K562 (cell line): ENCODE measurements around the gene ARSI. TPM values are rescaled to one million over a fixed set of nuclear protein-coding genes. Genes with fewer than 3 reads are reported as not detected.

Source experiments
- ATAC-seq: fragments of 200-7000 bp; cut with Tn5 transposase; 3 replicates; pipeline ENCODE4 v1.9.1; 2020; ENCODE audit warnings: moderate library complexity
- BruUV-seq: library from RNA; stranded (reverse); fragments of 400-500 nt; replicated peaks from 2 replicates; lab custom pipeline; 2021; lab: Mats Ljungman, UMichigan
- CTCF ChIA-PET: fragments of 300-600 bp; formaldehyde crosslinking; extraction: SDS; loops from one replicate; lab custom pipeline; 2021; ENCODE audit warnings: low intra/inter-chr PET ratio; lab: Yijun Ruan, JAX
- POLR2A ChIA-PET: fragments of 300-600, 350-650 bp; sonication (Branson Sonifier 250); formaldehyde crosslinking; extraction: SDS; loops from one replicate; lab custom pipeline; 2021; ENCODE audit warnings: antibody characterized with exemption, inconsistent platforms; lab: Yijun Ruan, JAX
- DNase-seq, 4 experiments: peaks; one replicate each; pipeline versions ENCODE4 v3.0.0 to v3.0.0-alpha.2; 2011 to 2018; ENCODE audit warnings: low spot score in 3 of 4, mixed read lengths in 3 of 4; ENCODE audit errors: extremely low read depth in 1 of 4
- FAIRE-seq: peaks from 2 replicates; lab custom pipeline; 2011; peaks lifted over from hg19 to GRCh38; lab: Jason Lieb, UNC
- H2AFZ ChIP-seq: 2 replicates; pipeline ENCODE4 v1.6.0; 2011; ENCODE audit warnings: low read depth, low read length, control low read depth, inconsistent platforms
- H3K27ac ChIP-seq: fragments of 200-600 bp; 3 replicates; pipeline ENCODE4 v1.8.0; 2011; ENCODE audit warnings: low read depth, mild to moderate bottlenecking, control low read depth, inconsistent platforms, low read length, moderate library complexity, mixed read lengths; ENCODE audit errors: extremely low read depth
- H3K27me3 ChIP-seq, 2 experiments: fragments of 300-600 bp in 1 of 2; 2 replicates in 1 of 2; 3 replicates in 1 of 2; pipeline versions ENCODE4 v1.6.0 to v1.8.0; 2011; ENCODE audit warnings: inconsistent platforms in 2 of 2, low read length in 2 of 2, mild to moderate bottlenecking in 1 of 2, mixed read lengths in 1 of 2, moderate library complexity in 1 of 2; ENCODE audit not compliant: control insufficient read depth in 2 of 2, insufficient read depth in 2 of 2
- H3K36me3 ChIP-seq: fragments of 300-600 bp; 3 replicates; pipeline ENCODE4 v1.8.0; 2011; ENCODE audit warnings: mild to moderate bottlenecking, low read length, inconsistent platforms; ENCODE audit not compliant: control insufficient read depth, insufficient read depth
- H3K4me1 ChIP-seq, 2 experiments: fragments of 200-600 bp in 1 of 2; replicated peaks in 1 of 2; 2 replicates in 1 of 2; 3 replicates in 1 of 2; pipeline versions ENCODE4 v1.5.1 to v1.8.0; 2011; ENCODE audit warnings: inconsistent platforms in 2 of 2, low read length in 2 of 2, mild to moderate bottlenecking in 1 of 2, mixed read lengths in 1 of 2, moderate library complexity in 1 of 2; ENCODE audit not compliant: control insufficient read depth in 2 of 2, insufficient read depth in 2 of 2
- H3K4me2 ChIP-seq: 2 replicates; pipeline ENCODE4 v1.6.1; 2011; ENCODE audit warnings: low read length, control low read depth, inconsistent platforms, mixed read lengths; ENCODE audit not compliant: insufficient read depth
- H3K4me3 ChIP-seq: fragments of 200-600 bp; sonication (generic), shearing (Covaris generic); 2 replicates; pipeline ENCODE4 v1.5.1; 2016; ENCODE audit warnings: control low read depth, inconsistent platforms
- H3K79me2 ChIP-seq: fragments of 200-600 bp; 3 replicates; pipeline ENCODE4 v1.8.0; 2011; ENCODE audit warnings: low read length, inconsistent platforms; ENCODE audit not compliant: control insufficient read depth, insufficient read depth
- H3K9ac ChIP-seq, 2 experiments: 2 replicates each; pipeline versions ENCODE4 v1.6.0 to v1.6.1; 2011; ENCODE audit warnings: low read depth in 2 of 2, low read length in 2 of 2, control low read depth in 1 of 2, inconsistent platforms in 1 of 2, mild to moderate bottlenecking in 1 of 2, mixed read lengths in 1 of 2; ENCODE audit not compliant: insufficient read depth in 1 of 2
- H3K9me1 ChIP-seq: one replicate; pipeline ENCODE4 v1.6.0; 2011; ENCODE audit warnings: inconsistent platforms, mild to moderate bottlenecking, low read length, moderate library complexity; ENCODE audit not compliant: control insufficient read depth, insufficient read depth
- H3K9me3 ChIP-seq: replicated peaks from 2 replicates; pipeline ENCODE4 v1.5.1; 2011; ENCODE audit warnings: low read depth, low read length, inconsistent platforms; ENCODE audit not compliant: control insufficient read depth, insufficient read depth
- H4K20me1 ChIP-seq: replicated peaks from 2 replicates; pipeline ENCODE4 v1.6.1; 2011; ENCODE audit warnings: low read length, inconsistent platforms, mixed read lengths; ENCODE audit not compliant: control insufficient read depth, insufficient read depth
- CEBPB ChIP-seq: fragments of 450-650 bp; IDR thresholded peaks from 2 replicates; pipeline ENCODE4 v1.6.1; 2016; ENCODE audit warnings: missing genetic modification characterization, missing compliant biosample characterization
- RFX1 ChIP-seq: fragments of 450-650 bp; IDR thresholded peaks from 2 replicates; pipeline ENCODE4 v1.6.1; 2016; ENCODE audit warnings: mild to moderate bottlenecking, moderate library complexity
- TCFL5 ChIP-seq: fragments of 250-450 bp; sonication (Bioruptor Pico); conservative IDR thresholded peaks from 2 replicates; pipeline ENCODE4 v1.6.1; 2021; ENCODE audit warnings: mild to moderate bottlenecking, moderate library complexity, matching md5 sums
- ZNF12 ChIP-seq: sonication (generic); formaldehyde crosslinking; IDR thresholded peaks from 2 replicates; pipeline ENCODE4 v1.4.0; 2020; ENCODE audit warnings: mild to moderate bottlenecking, missing genetic modification reagents
- ZNF133 ChIP-seq: fragments of 250-450 bp; sonication (Bioruptor Pico); IDR thresholded peaks from 2 replicates; pipeline ENCODE4 v1.4.0; 2020; ENCODE audit warnings: mild to moderate bottlenecking
- ZNF184 ChIP-seq: sonication (generic); formaldehyde crosslinking; IDR thresholded peaks from 2 replicates; pipeline ENCODE4 v1.5.0; 2020; ENCODE audit warnings: missing genetic modification reagents
- WGBS: fragments of 100-300 bp; shearing (Covaris generic); methylation state at CpG from one replicate; pipeline ENCODE4 v1.1.6; 2016; ENCODE audit warnings: low coverage, mixed read lengths; ENCODE audit not compliant: insufficient coverage; ENCODE audit errors: missing lambda C conversion rate; 5-methylcytosine and 5-hydroxymethylcytosine counted together
- in situ Hi-C: fragments of 300-500 bp; cut with MboI; formaldehyde crosslinking; loops from 4 replicates; pipeline ENCODE4 v1.15.0; 2018; ENCODE audit warnings: inconsistent platforms, mixed read lengths
- intact Hi-C: fragments of 100-400 bp; cut with micrococcal nuclease; formaldehyde crosslinking; loops from 2 replicates; pipeline ENCODE4 v1.14.2; 2022
- polyA plus RNA-seq, 8 experiments: library from polyadenylated mRNA; depleted of rRNA in 4 of 8; stranded (reverse) in 5 of 8; unstranded in 3 of 8; fragments of >200 nt; fragmentation: Nextera tagmentation in 2 of 8; fragmentation: Illumina TruSeq in 1 of 8; extraction: Ambion mirVana in 2 of 8; extraction: Trizol in 1 of 8; gene quantifications; 2 replicates each; pipeline versions ENCODE4 v1.2.1 to v1.2.3, GENCODE V29; 2011 to 2014; ENCODE audit warnings: inconsistent platforms in 1 of 8, missing spikeins in 1 of 8
- total RNA-seq, 7 experiments: library from RNA; depleted of rRNA in 6 of 7; stranded (reverse); fragments of >200 nt in 6 of 7; fragmentation: Illumina TruSeq in 2 of 7; extraction: Trizol in 2 of 7; gene quantifications; 2 replicates each; pipeline versions ENCODE4 v1.2.1 to v1.2.3, GENCODE V29; 2011 to 2021; ENCODE audit warnings: low replicate concordance in 1 of 7
- TF ChIP-seq, protein P1 (sequence below): fragments of 250-450 bp; sonication (Bioruptor Pico); IDR thresholded peaks from 2 replicates; pipeline ENCODE4 v1.8.0; 2021; ENCODE audit warnings: borderline replicate concordance, mild to moderate bottlenecking, moderate library complexity; ENCODE audit not compliant: poor library complexity, severe bottlenecking
- TF ChIP-seq, protein P2 (sequence below): sonication (generic); formaldehyde crosslinking; IDR thresholded peaks from 2 replicates; pipeline ENCODE4 v1.8.1; 2023; ENCODE audit warnings: mild to moderate bottlenecking, missing genetic modification reagents

ARSI gene
- total and polyA plus RNA-seq, 9 of the 15 experiments (the other 6 are each of a cell fraction or from before 2014, with no cell fraction given): 0.04 to 0.07 TPM; not detected in 7

DNA sequence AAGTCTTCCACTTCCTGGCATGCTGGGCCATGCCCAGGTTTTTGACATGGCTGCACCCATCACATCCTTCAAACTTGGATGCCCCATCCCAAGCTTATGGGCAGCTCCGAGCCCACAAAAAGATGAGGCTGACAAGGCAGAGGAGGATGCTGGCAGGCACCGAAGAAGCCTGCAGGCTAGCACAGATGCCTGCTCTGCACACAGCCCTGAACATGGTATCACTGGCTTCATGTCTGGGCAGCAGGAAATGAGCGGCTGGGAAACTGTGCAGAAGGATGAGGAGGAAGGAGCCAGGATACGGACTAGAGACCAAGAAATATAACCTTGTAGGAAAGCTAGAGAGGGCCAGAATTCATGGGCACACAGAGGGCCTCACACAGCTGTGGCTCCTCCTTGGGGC, 27.9 kb downstream of the ARSI start:
- no peak overlapping the region for H2AFZ ChIP-seq
- no peak overlapping the region for H3K4me3 ChIP-seq
- in situ Hi-C loops (loop anchor here (5.0 kb wide), 1 partner anchor 72 kb away; no protein-coding TSS in a partner anchor), intact Hi-C loops (no loop called here)
- H3K79me2 ChIP-seq: no peaks in the 10 kb centered on the region
- DNase-seq: no peak
- no peak for ATAC-seq
- H3K4me2 ChIP-seq: no peak overlapping the region
- H3K36me3 ChIP-seq: no peaks in the 10 kb centered on the region
- FAIRE-seq: no peak
- 0% methylated on average over 4 of the region's 4 CpGs for WGBS
- no peaks in the 10 kb centered on the region for H4K20me1 ChIP-seq
- no peaks in the 10 kb centered on the region for H3K9me1 ChIP-seq
- peaks cover 18 to 49% of the 10 kb centered on the region in 2 experiments; a peak in 4 of 5 replicates for H3K27me3 ChIP-seq
- H3K9ac ChIP-seq: no peak overlapping the region
- ChIA-PET CTCF (no interaction called here), POLR2A (no interaction called here)
- peaks cover under 1 to 4% of the 10 kb centered on the region in 2 experiments; a peak in 3 of 5 replicates for H3K4me1 ChIP-seq
- H3K9me3 ChIP-seq: no peaks in the 10 kb centered on the region
- TF ChIP-seq RFX1 (no peak), ZNF184 (no peak), ZNF12 (CRISPR knock-in tag) (no peak), CEBPB (tag) (no peak), ZNF133 (CRISPR knock-in tag) (no peak), TCFL5 (CRISPR knock-in tag) (no peak)
- TF ChIP-seq, protein P1, sequence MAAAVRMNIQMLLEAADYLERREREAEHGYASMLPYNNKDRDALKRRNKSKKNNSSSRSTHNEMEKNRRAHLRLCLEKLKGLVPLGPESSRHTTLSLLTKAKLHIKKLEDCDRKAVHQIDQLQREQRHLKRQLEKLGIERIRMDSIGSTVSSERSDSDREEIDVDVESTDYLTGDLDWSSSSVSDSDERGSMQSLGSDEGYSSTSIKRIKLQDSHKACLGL: no peak
- TF ChIP-seq, protein P2, sequence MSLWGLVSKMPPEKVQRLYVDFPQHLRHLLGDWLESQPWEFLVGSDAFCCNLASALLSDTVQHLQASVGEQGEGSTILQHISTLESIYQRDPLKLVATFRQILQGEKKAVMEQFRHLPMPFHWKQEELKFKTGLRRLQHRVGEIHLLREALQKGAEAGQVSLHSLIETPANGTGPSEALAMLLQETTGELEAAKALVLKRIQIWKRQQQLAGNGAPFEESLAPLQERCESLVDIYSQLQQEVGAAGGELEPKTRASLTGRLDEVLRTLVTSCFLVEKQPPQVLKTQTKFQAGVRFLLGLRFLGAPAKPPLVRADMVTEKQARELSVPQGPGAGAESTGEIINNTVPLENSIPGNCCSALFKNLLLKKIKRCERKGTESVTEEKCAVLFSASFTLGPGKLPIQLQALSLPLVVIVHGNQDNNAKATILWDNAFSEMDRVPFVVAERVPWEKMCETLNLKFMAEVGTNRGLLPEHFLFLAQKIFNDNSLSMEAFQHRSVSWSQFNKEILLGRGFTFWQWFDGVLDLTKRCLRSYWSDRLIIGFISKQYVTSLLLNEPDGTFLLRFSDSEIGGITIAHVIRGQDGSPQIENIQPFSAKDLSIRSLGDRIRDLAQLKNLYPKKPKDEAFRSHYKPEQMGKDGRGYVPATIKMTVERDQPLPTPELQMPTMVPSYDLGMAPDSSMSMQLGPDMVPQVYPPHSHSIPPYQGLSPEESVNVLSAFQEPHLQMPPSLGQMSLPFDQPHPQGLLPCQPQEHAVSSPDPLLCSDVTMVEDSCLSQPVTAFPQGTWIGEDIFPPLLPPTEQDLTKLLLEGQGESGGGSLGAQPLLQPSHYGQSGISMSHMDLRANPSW (CRISPR knock-in tag): no peak
- BruUV-seq: no TSS peak
- H3K27ac ChIP-seq: no peak overlapping the region
